ENCODE data around the gene IMMP2L. TPM values are rescaled to one million over a fixed set of nuclear protein-coding genes. Genes with fewer than 3 reads are reported as not detected.

IMMP2L gene
- total RNA-seq, 1 experiment from 2014 or later = 30.3 TPM

- DNase-seq (ENCODE audit: extremely low read depth, low read depth) = no peak
Observed at GRCh38 chr7:110625294-110625693, 937.0 kb downstream of the IMMP2L start.

- DNase-seq (ENCODE audit: extremely low read depth, low read depth) = no peak
Observed at GRCh38 chr7:110623436-110623835, 938.9 kb downstream of the IMMP2L start.

DNA sequence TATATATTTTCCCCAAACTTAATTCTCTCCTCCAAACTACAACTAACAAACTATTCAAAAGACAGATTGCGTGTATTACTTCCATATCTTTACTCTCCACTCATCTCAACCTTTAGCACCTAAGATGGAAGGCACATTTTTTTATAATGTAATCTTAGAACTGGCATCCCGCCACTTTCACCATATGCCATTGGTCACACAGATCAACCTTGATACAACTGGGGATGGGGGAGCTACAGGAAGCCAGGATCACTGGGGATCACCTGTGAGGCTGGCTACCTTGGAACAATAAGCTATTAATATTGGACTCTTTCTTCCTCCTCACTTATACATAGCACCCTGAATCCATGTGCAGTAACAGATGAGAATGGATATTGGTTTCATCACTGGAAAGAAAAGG, 941.0 kb downstream of the IMMP2L start:
- DNase-seq (ENCODE audit: extremely low read depth, low read depth) = peak; percentile 1

DNA sequence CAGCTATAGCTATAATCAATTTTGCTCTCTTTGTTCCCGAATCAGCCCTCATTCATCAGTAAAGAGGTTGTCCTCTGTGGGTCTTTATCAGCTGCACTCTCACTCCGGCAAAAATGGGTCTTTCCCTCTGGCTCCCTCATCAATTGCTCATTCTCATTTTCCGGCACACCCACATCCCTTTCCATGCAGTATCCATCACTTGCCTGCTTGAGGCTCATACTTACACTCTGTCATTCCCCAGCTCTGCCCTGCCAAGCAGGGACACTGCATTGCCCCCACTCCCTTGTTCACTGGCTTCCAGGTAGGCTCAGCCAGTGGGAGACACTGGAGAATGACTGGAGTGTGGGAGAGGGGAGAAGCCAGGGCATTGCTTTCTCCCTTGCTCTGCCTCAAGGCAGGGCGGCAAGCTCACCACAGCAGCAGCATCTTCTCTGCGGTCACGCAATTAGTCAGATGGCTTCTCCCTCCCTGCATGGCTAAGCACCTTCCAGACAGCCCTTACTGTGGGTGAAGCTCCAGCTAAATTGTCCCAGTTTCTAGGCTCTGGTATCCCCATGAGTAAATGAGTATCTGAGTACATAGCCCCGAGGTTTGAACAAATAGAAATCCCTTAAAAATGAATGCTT, 942.1 kb downstream of the IMMP2L start:
- no peak for DNase-seq (ENCODE audit: extremely low read depth, low read depth)

Small RNAs within 50 kb of the gene (small RNA-seq; reads per million reads assigned to genes)
- gene AC003989.2 = 0 reads per million in 2 experiments
